GM06990 (cell line): ENCODE measurements around the gene HIVEP1.

Source experiments
- DNase-seq: peaks from one replicate; pipeline ENCODE4 v3.0.0-alpha.2; 2011; ENCODE audit not compliant: insufficient read length; ENCODE audit errors: extremely low read depth
- H3K27me3 ChIP-seq: replicated peaks from 2 replicates; pipeline ENCODE4 v1.6.0; 2011; ENCODE audit warnings: low read length; ENCODE audit not compliant: control insufficient read depth, insufficient read depth
- H3K36me3 ChIP-seq: 2 replicates; pipeline ENCODE4 v1.5.1; 2011; ENCODE audit warnings: low read length; ENCODE audit not compliant: control insufficient read depth, insufficient read depth
- H3K4me3 ChIP-seq: replicated peaks from 2 replicates; pipeline ENCODE4 v1.5.1; 2011; ENCODE audit warnings: low read depth, mild to moderate bottlenecking, control low read depth, low read length
- CTCF ChIP-seq: IDR thresholded peaks from 2 replicates; pipeline ENCODE4 v1.5.1; 2011; ENCODE audit warnings: low read length, control low read depth, mild to moderate bottlenecking, inconsistent platforms; ENCODE audit not compliant: insufficient read depth, poor library complexity, severe bottlenecking

The HIVEP1 gene

GRCh38 chr6:12024216-12024615 lies 12.1 kb downstream of the HIVEP1 start:
- Histone ChIP-seq H3K36me3 (peaks cover 6% of the 10 kb centered on the region), H3K4me3 (no peak overlapping the region), H3K27me3 (no peaks in the 10 kb centered on the region)
- no peak for DNase-seq
- TF ChIP-seq CTCF: no peak

GRCh38 chr6:12024699-12025434 lies 12.8 kb downstream of the HIVEP1 start:
- DNase-seq: no peak
- Histone ChIP-seq H3K36me3 (peaks cover 6% of the 10 kb centered on the region), H3K27me3 (no peaks in the 10 kb centered on the region), H3K4me3 (no peak overlapping the region)
- no peak for TF ChIP-seq CTCF

- no peak for DNase-seq
- TF ChIP-seq CTCF: no peak
- Histone ChIP-seq H3K27me3 (no peaks in the 10 kb centered on the region), H3K36me3 (peaks cover under 1% of the 10 kb centered on the region; the same call in 1 of the 2 replicates), H3K4me3 (no peak overlapping the region)
Measured at GRCh38 chr6:12026120-12026519, 14.0 kb downstream of the HIVEP1 start.

- H3K27me3 ChIP-seq: no peaks in the 10 kb centered on the region
- DNase-seq: no peak
- H3K36me3 ChIP-seq: no peaks in the 10 kb centered on the region; the same call in 1 of the 2 replicates
- no peak for TF ChIP-seq CTCF
- no peak overlapping the region for H3K4me3 ChIP-seq
Measured at GRCh38 chr6:12026833-12027232, 14.7 kb downstream of the HIVEP1 start.

- no peak for TF ChIP-seq CTCF
- Histone ChIP-seq H3K36me3 (no peaks in the 10 kb centered on the region; the same call in 1 of the 2 replicates), H3K4me3 (no peak overlapping the region), H3K27me3 (no peaks in the 10 kb centered on the region)
- no peak for DNase-seq
Measured at GRCh38 chr6:12028213-12028612, 16.1 kb downstream of the HIVEP1 start.
